WERI-Rb-1 (cell line): ENCODE data around the gene SIGLEC6.
A peak's percentile ranks its signal among the peaks of the same experiment; 100 is the strongest.

Experiments used
- DNase-seq: peaks from one replicate; pipeline ENCODE4 v3.0.0-alpha.2; 2020
- H3K27ac ChIP-seq: fragments of 250-450 bp; sonication (Bioruptor Pico); 2 replicates; pipeline ENCODE4 v1.5.1; 2020; ENCODE audit warnings: mild to moderate bottlenecking, moderate library complexity
- H3K27me3 ChIP-seq: fragments of 250-450 bp; sonication (Bioruptor Pico); 2 replicates; pipeline ENCODE4 v1.5.1; 2021; ENCODE audit warnings: mild to moderate bottlenecking, low read depth, moderate library complexity; ENCODE audit not compliant: insufficient read depth, severe bottlenecking
- H3K36me3 ChIP-seq: fragments of 250-450 bp; sonication (Bioruptor Pico); 2 replicates; pipeline ENCODE4 v1.5.1; 2020; ENCODE audit warnings: mild to moderate bottlenecking, moderate library complexity
- H3K4me3 ChIP-seq: 2 replicates; pipeline ENCODE4 v1.5.1; 2011; ENCODE audit warnings: low read depth, mild to moderate bottlenecking, control low read depth, low read length
- H3K9me3 ChIP-seq: fragments of 250-450 bp; sonication (Bioruptor Pico); 2 replicates; pipeline ENCODE4 v1.5.1; 2021; ENCODE audit warnings: mild to moderate bottlenecking, moderate library complexity; ENCODE audit not compliant: severe bottlenecking
- TF ChIP-seq, protein P1 (sequence below): IDR thresholded peaks from 2 replicates; pipeline ENCODE4 v1.5.1; 2011; ENCODE audit warnings: low read depth, mild to moderate bottlenecking, control low read depth, inconsistent platforms, low read length

Gene SIGLEC6

DNA sequence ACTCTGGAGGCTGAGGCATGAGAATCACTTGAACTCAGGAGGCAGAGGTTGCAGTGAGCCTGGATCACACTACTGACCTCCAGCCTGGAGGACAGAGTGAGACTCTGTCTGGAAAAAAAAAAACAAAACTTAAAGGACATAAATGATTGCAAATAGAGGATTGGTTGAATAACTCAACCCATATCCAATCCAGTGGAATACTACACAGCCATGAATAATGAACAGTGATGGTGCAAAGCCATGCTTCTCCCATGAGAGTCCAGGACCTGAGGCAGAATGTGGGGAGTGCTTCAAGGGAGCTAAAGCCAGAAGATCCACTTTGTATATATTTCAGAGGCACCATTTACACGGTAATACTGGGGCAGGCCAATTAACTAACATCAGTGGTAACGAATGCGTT is 55.3 kb downstream of the SIGLEC6 start:
- H3K27me3 ChIP-seq, result peaks cover 88% of the 10 kb centered on the region
- TF ChIP-seq, protein P1, sequence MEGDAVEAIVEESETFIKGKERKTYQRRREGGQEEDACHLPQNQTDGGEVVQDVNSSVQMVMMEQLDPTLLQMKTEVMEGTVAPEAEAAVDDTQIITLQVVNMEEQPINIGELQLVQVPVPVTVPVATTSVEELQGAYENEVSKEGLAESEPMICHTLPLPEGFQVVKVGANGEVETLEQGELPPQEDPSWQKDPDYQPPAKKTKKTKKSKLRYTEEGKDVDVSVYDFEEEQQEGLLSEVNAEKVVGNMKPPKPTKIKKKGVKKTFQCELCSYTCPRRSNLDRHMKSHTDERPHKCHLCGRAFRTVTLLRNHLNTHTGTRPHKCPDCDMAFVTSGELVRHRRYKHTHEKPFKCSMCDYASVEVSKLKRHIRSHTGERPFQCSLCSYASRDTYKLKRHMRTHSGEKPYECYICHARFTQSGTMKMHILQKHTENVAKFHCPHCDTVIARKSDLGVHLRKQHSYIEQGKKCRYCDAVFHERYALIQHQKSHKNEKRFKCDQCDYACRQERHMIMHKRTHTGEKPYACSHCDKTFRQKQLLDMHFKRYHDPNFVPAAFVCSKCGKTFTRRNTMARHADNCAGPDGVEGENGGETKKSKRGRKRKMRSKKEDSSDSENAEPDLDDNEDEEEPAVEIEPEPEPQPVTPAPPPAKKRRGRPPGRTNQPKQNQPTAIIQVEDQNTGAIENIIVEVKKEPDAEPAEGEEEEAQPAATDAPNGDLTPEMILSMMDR, result no peak
- no peak overlapping the region for H3K4me3 ChIP-seq
- H3K36me3 ChIP-seq, result no peaks in the 10 kb centered on the region
- H3K27ac ChIP-seq, result no peak overlapping the region
- DNase-seq, result no peak
- peaks cover 2% of the 10 kb centered on the region for H3K9me3 ChIP-seq

DNA sequence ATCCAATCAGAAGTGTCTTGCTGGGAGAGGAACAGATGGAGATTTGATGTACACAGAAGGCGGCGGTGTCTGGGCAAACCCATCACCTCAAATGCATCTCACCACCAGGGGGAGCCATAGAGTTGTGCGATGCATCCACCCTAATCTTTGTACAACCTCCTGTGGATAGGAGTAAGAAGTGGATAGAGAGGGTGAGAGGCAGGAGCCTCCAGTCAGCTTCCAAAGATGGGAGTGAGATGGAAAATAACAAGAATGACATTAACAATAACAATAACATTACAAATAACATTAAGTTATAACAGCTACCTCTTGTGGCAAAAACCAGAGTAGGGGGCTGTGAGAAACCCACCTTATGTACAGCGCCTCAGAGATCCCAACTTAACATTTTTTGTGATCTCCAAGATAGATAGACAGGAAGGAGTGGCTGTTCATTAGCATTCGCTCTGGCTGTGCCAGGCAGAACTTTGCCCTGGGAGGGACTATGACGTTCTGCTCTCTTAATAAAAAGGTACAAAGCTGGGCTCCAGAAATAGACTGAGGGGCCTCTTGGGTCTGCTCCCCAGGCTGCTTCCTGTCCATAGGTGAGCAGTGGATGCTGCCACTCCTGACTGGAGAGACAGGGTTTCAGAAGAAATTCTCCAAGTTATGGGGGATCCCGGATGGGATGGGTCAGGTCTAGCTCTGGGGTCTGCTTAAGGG is 58.3 kb downstream of the SIGLEC6 start:
- peaks cover 2% of the 10 kb centered on the region for H3K9me3 ChIP-seq
- DNase-seq, result peak; percentile 89
- no peaks in the 10 kb centered on the region for H3K36me3 ChIP-seq
- TF ChIP-seq, protein P1, result peak; percentile 71
- no peak overlapping the region for H3K27ac ChIP-seq
- H3K27me3 ChIP-seq, result peaks cover 86% of the 10 kb centered on the region
- H3K4me3 ChIP-seq, result no peak overlapping the region

DNA sequence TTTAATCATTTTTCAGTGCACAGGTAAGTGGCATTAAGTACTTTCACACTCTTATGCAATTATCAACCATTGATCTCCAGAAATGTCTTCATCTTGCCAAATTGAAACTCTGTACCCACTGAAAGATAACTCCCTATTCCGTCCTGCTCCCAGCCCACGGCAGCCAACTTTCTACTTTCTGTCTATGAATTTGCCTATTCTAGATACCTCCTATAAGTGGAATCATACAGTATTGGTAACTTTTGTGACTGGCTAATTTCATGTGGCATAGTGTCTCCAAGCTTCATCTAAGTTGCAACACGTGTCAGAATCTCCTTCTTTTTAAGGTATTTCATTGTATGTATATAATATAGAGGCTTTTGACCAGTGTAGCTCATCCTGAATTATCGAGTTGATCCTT is 58.9 kb downstream of the SIGLEC6 start:
- Histone ChIP-seq H3K36me3 (no peaks in the 10 kb centered on the region), H3K27me3 (peaks cover 86% of the 10 kb centered on the region)
- no peak for DNase-seq

DNA sequence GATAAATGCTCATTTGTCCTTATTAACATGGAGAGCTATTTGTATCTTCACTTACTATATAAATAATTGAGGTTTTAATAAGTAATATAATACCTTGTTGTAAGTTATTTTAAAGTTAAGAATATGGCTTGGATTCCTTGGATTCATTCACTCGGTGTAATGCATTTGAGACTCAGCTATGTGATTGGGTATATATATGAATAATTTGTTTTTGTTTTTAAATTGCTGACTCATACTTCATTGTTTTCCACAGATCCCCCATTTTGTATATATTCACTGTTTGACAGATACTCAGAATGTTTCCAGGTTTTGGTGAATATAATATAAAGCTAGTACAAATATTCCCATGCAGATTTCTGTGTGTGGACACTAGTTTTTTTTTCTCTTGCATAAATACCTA is 59.9 kb downstream of the SIGLEC6 start:
- no peak overlapping the region for H3K4me3 ChIP-seq
- H3K27me3 ChIP-seq, result peaks cover 88% of the 10 kb centered on the region
- H3K9me3 ChIP-seq, result peaks cover 2% of the 10 kb centered on the region
- DNase-seq, result no peak
- no peak overlapping the region for H3K27ac ChIP-seq
- H3K36me3 ChIP-seq, result no peaks in the 10 kb centered on the region
- TF ChIP-seq, protein P1, result no peak

More for the DNA sequence above, 58.9 kb downstream of the SIGLEC6 start:
- no peak overlapping the region for H3K27ac ChIP-seq
- peaks cover 2% of the 10 kb centered on the region for H3K9me3 ChIP-seq
- TF ChIP-seq, protein P1, result no peak
- no peak overlapping the region for H3K4me3 ChIP-seq

DNA sequence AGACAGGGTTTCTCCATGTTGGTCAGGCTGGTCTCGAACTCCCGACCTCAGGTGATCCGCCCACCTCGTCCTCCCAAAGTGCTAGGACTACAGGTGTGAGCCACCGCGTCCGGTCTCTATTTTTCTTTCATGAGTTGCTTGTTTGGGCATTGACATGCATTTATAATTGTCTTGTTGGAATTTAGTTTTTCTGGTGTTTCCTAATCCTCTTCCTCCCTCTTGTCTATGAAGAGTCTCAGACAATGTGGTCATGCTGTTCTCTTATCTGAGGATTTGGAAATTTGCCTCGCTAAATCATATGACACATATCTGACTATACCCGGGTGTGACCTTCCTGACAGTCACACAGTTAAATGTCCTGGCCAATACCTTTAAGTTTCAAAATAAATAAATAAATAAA is 60.5 kb downstream of the SIGLEC6 start:
- H3K9me3 ChIP-seq, result no peaks in the 10 kb centered on the region
- H3K4me3 ChIP-seq, result no peak overlapping the region

More for the DNA sequence above, 60.5 kb downstream of the SIGLEC6 start:
- no peak for DNase-seq
- TF ChIP-seq, protein P1, result no peak
- Histone ChIP-seq H3K36me3 (no peaks in the 10 kb centered on the region), H3K27me3 (peaks cover 90% of the 10 kb centered on the region), H3K27ac (no peak overlapping the region)
